IPS-20b (cell line): ENCODE data around the gene ARHGEF7.

ENCODE experiments used
- H3K27ac ChIP-seq: one replicate; pipeline ENCODE4 v1.5.1; 2013; ENCODE audit warnings: low read length
- H3K27me3 ChIP-seq: 2 replicates; pipeline ENCODE4 v1.6.1; 2013; ENCODE audit warnings: mild to moderate bottlenecking, low read length, inconsistent platforms; ENCODE audit not compliant: insufficient read depth
- H3K36me3 ChIP-seq: 2 replicates; pipeline ENCODE4 v1.6.1; 2013; ENCODE audit warnings: low read depth, mild to moderate bottlenecking, inconsistent platforms, low read length, moderate library complexity; ENCODE audit not compliant: insufficient read depth
- H3K4me1 ChIP-seq: 2 replicates; pipeline ENCODE4 v1.6.1; 2013; ENCODE audit warnings: mild to moderate bottlenecking, control low read depth, inconsistent platforms, low read length, moderate library complexity; ENCODE audit not compliant: insufficient read depth
- H3K4me3 ChIP-seq: 2 replicates; pipeline ENCODE4 v1.5.1; 2013; ENCODE audit warnings: mild to moderate bottlenecking, low read length, inconsistent platforms
- H3K9ac ChIP-seq: 2 replicates; pipeline ENCODE4 v1.6.1; 2013; ENCODE audit warnings: low read depth, mild to moderate bottlenecking, inconsistent platforms, low read length, moderate library complexity
- H3K9me3 ChIP-seq: 2 replicates; pipeline ENCODE4 v1.6.1; 2013; ENCODE audit warnings: mild to moderate bottlenecking, low read depth, low read length, inconsistent platforms; ENCODE audit not compliant: insufficient read depth

ARHGEF7 gene

GRCh38 chr13:111242585-111242984 lies 127.5 kb downstream of the ARHGEF7 start:
- no peak overlapping the region for H3K4me3 ChIP-seq
- H3K9me3 ChIP-seq: no peaks in the 10 kb centered on the region
- no peak overlapping the region for H3K27ac ChIP-seq
- H3K36me3 ChIP-seq: peaks cover 42% of the 10 kb centered on the region
- H3K27me3 ChIP-seq: no peaks in the 10 kb centered on the region
- H3K9ac ChIP-seq: no peak overlapping the region
- H3K4me1 ChIP-seq: peaks cover 15% of the 10 kb centered on the region; the same call in 1 of the 2 replicates

- H3K4me1 ChIP-seq: peaks cover 15% of the 10 kb centered on the region; the same call in 1 of the 2 replicates
- H3K27ac ChIP-seq: no peak overlapping the region
- no peaks in the 10 kb centered on the region for H3K27me3 ChIP-seq
- H3K9me3 ChIP-seq: no peaks in the 10 kb centered on the region
- H3K9ac ChIP-seq: no peak overlapping the region
- no peak overlapping the region for H3K4me3 ChIP-seq
- peaks cover 48% of the 10 kb centered on the region for H3K36me3 ChIP-seq
Measured at GRCh38 chr13:111243981-111244380, 128.9 kb downstream of the ARHGEF7 start.

- Histone ChIP-seq H3K4me3 (no peak overlapping the region), H3K4me1 (peaks cover 10% of the 10 kb centered on the region; the same call in 1 of the 2 replicates), H3K27ac (no peak overlapping the region), H3K9me3 (no peaks in the 10 kb centered on the region), H3K9ac (no peak overlapping the region), H3K36me3 (peaks cover 52% of the 10 kb centered on the region), H3K27me3 (no peaks in the 10 kb centered on the region)
Measured at GRCh38 chr13:111245576-111246384, 130.7 kb downstream of the ARHGEF7 start.

DNA sequence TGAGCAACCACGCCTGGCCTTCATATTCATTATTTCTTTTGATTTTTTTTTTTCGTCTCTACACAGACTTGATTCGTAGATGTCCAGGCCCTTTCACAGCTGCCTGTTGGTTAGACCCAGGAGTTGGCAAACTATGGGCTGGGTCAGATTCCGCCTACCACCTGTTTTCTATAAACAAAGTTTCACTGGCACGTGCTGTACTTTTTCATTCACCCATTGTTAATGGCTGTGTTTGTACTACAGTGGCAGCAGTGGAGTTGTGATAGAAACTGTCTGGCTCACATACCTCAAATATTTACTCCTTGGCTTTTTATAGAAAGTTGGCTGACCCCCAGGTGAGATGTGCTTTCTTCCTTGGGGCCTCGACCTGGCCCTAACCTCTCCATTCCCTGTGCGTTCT lies 132.4 kb downstream of the ARHGEF7 start:
- Histone ChIP-seq H3K4me3 (no peak overlapping the region), H3K36me3 (peaks cover 56% of the 10 kb centered on the region), H3K9ac (no peak overlapping the region), H3K4me1 (no peaks in the 10 kb centered on the region), H3K27ac (no peak overlapping the region), H3K9me3 (no peaks in the 10 kb centered on the region), H3K27me3 (no peaks in the 10 kb centered on the region)

GRCh38 chr13:111248822-111249221 lies 133.7 kb downstream of the ARHGEF7 start:
- Histone ChIP-seq H3K36me3 (peaks cover 50% of the 10 kb centered on the region), H3K9me3 (no peaks in the 10 kb centered on the region), H3K9ac (no peak overlapping the region), H3K4me1 (no peaks in the 10 kb centered on the region), H3K27me3 (no peaks in the 10 kb centered on the region), H3K4me3 (no peak overlapping the region), H3K27ac (no peak overlapping the region)

GRCh38 chr13:111249637-111250360 lies 134.7 kb downstream of the ARHGEF7 start:
- Histone ChIP-seq H3K36me3 (peaks cover 41% of the 10 kb centered on the region), H3K27ac (no peak overlapping the region), H3K4me1 (no peaks in the 10 kb centered on the region), H3K27me3 (no peaks in the 10 kb centered on the region), H3K4me3 (no peak overlapping the region), H3K9me3 (no peaks in the 10 kb centered on the region), H3K9ac (no peak overlapping the region)

DNA sequence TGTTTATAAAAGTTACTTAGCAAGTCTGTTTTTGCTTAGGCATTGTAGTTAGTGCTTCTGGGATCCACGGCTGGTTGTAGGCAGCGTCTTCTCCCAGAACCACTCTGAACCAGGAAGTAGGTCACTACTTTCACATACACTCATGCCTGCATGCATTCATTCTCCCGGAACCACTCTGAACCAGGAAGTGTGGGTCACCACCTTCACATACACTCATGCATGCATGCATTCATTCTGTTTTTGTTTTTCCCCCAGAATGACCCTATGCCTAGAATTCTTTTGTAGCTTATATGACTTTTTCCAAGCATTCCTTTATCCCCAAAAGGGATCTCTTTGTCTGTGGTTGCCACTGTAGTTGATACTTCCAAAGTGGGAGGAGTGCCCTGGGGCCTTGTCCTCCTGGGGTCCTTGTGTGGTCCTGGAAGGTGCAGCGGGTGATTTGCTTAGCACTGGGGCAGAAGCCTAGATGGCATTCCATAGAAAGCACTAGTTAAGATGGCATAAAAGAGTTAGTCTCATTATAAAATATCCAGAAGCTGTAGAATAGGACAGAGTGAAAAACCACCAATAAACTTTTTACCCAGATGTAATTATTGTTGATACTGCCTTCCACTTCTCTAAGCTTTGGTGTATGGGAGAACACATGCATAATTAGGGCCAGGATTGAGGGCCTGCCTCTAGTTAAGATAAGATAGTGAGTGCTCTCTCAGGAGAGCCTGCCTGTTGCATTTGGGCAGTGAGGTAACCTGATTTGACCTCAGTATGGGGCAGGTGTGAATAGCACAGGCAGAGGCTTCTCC lies 136.7 kb downstream of the ARHGEF7 start:
- H3K4me1 ChIP-seq: no peaks in the 10 kb centered on the region
- peaks cover 24% of the 10 kb centered on the region; the same call in 1 of the 2 replicates for H3K36me3 ChIP-seq
- no peak overlapping the region for H3K9ac ChIP-seq
- H3K4me3 ChIP-seq: no peak overlapping the region
- H3K9me3 ChIP-seq: no peaks in the 10 kb centered on the region
- H3K27ac ChIP-seq: no peak overlapping the region
- no peaks in the 10 kb centered on the region for H3K27me3 ChIP-seq

- no peak overlapping the region for H3K4me3 ChIP-seq
- H3K9ac ChIP-seq: no peak overlapping the region
- H3K36me3 ChIP-seq: peaks cover 21% of the 10 kb centered on the region; the same call in 1 of the 2 replicates
- H3K4me1 ChIP-seq: no peaks in the 10 kb centered on the region
- no peaks in the 10 kb centered on the region for H3K9me3 ChIP-seq
- H3K27me3 ChIP-seq: no peaks in the 10 kb centered on the region
- H3K27ac ChIP-seq: no peak overlapping the region
Measured at GRCh38 chr13:111252446-111253364, 137.6 kb downstream of the ARHGEF7 start.

- H3K9me3 ChIP-seq: no peaks in the 10 kb centered on the region
- no peak overlapping the region for H3K9ac ChIP-seq
- no peak overlapping the region for H3K4me3 ChIP-seq
- peaks cover 25% of the 10 kb centered on the region for H3K36me3 ChIP-seq
- no peak overlapping the region for H3K27ac ChIP-seq
- H3K4me1 ChIP-seq: no peaks in the 10 kb centered on the region
- H3K27me3 ChIP-seq: no peaks in the 10 kb centered on the region
Measured at GRCh38 chr13:111253365-111253872, 138.3 kb downstream of the ARHGEF7 start.

DNA sequence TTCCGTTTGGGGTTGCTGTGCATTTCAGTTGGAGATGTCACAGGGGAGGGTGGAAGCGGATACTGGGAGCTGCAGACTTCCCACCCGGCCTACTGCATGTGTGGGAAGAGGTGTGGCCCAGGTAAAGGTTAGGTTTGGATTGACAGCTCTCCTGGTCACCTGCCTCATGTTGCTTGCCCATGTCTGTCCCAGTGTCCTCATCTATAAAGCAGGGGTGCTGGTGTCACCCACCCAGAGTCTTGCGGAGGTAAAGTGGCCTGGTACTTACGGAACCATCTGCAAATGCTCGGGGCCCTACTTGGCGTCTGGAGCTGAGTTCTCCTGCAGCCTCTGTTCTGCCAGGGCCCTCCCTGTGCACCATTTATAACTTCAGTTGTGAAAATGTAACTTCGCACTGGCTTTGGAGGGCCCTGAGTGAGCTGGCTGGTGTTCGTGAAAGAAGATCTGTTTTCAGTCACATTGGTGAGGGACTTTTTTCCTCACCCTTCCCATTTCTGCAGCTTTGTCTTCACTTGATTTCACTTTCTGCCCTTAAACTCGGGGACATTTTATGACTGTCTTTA lies 140.2 kb downstream of the ARHGEF7 start:
- Histone ChIP-seq H3K27me3 (no peaks in the 10 kb centered on the region), H3K4me1 (no peaks in the 10 kb centered on the region), H3K9ac (no peak overlapping the region), H3K4me3 (no peak overlapping the region), H3K9me3 (no peaks in the 10 kb centered on the region), H3K27ac (no peak overlapping the region), H3K36me3 (peaks cover 30% of the 10 kb centered on the region)
